ENCODE results near the gene PSTPIP2.

The PSTPIP2 gene

GRCh38 chr18:46071653-46072375 lies at the start of gene PSTPIP2:
Gene PSTPIP2, minus strand, starts transcription at chr18:46072260. Its CDS starts 72 bp downstream, at chr18:46072188.
- peak within 1 kb of the TSS; percentile 37 for H3K4me2 ChIP-seq (ENCODE audit: low read length)
- no peaks in the 10 kb centered on the region for H4K20me1 ChIP-seq (ENCODE audit: control insufficient read depth, insufficient read depth, low read depth, low read length)
- H3K36me3 ChIP-seq (ENCODE audit: control insufficient read depth, low read length) = peaks cover 2% of the 10 kb centered on the region; the same call in 1 of the 2 replicates
- H3K4me3 ChIP-seq (ENCODE audit: low read length) = peak within 1 kb of the TSS; percentile 45
- no peak within 1 kb of the TSS for H3K27ac ChIP-seq (ENCODE audit: low read depth, low read length)
- H3K9me3 ChIP-seq (ENCODE audit: control insufficient read depth, insufficient read depth, low read length) = no peaks in the 10 kb centered on the region
- no peaks in the 10 kb centered on the region for H3K79me2 ChIP-seq (ENCODE audit: control insufficient read depth, low read length)
- TF ChIP-seq CTCF (IDR thresholded peaks at IDR 0.05; ENCODE audit: low read depth, low read length, poor library complexity, severe bottlenecking) (no peak), EZH2phosphoT487 (IDR thresholded peaks at IDR 0.05; ENCODE audit: borderline replicate concordance, low read length) (no peak)
- peaks cover 23% of the 10 kb centered on the region for H3K4me1 ChIP-seq (ENCODE audit: control insufficient read depth, low read length)
- H3K9me2 ChIP-seq (replicated peaks; ENCODE audit: control insufficient read depth, low read length) = no peaks in the 10 kb centered on the region
- peaks cover 19% of the 10 kb centered on the region for H3K27me3 ChIP-seq (ENCODE audit: control insufficient read depth, low read length)
- peaks cover 11% of the 10 kb centered on the region for H3F3A ChIP-seq (ENCODE audit: control insufficient read depth, insufficient read depth)

- no peaks in the 10 kb centered on the region for H3K27me3 ChIP-seq (ENCODE audit: control insufficient read depth, low read length)
- no peaks in the 10 kb centered on the region for H3K9me2 ChIP-seq (replicated peaks; ENCODE audit: control insufficient read depth, low read length)
- no peaks in the 10 kb centered on the region for H3K4me1 ChIP-seq (ENCODE audit: control insufficient read depth, low read length)
- no peak for TF ChIP-seq EZH2phosphoT487 (IDR thresholded peaks at IDR 0.05; ENCODE audit: borderline replicate concordance, low read length)
- no peak for TF ChIP-seq CTCF (IDR thresholded peaks at IDR 0.05; ENCODE audit: low read depth, low read length, poor library complexity, severe bottlenecking)
- peaks cover 60% of the 10 kb centered on the region for H3K36me3 ChIP-seq (ENCODE audit: control insufficient read depth, low read length)
- no peaks in the 10 kb centered on the region for H4K20me1 ChIP-seq (ENCODE audit: control insufficient read depth, insufficient read depth, low read depth, low read length)
- no peaks in the 10 kb centered on the region for H3F3A ChIP-seq (ENCODE audit: control insufficient read depth, insufficient read depth)
- H3K4me3 ChIP-seq (ENCODE audit: low read length) = no peak overlapping the region
- no peak overlapping the region for H3K27ac ChIP-seq (ENCODE audit: low read depth, low read length)
- H3K4me2 ChIP-seq (ENCODE audit: low read length) = no peak overlapping the region
- peaks cover 18% of the 10 kb centered on the region for H3K79me2 ChIP-seq (ENCODE audit: control insufficient read depth, low read length)
- H3K9me3 ChIP-seq (ENCODE audit: control insufficient read depth, insufficient read depth, low read length) = no peaks in the 10 kb centered on the region
Measured at GRCh38 chr18:46113751-46114150, 41.7 kb upstream of the PSTPIP2 start.

- Histone ChIP-seq H3K4me1 (ENCODE audit: control insufficient read depth, low read length) (peaks cover 7% of the 10 kb centered on the region; the same call in 1 of the 2 replicates), H3K79me2 (ENCODE audit: control insufficient read depth, low read length) (peaks cover 45% of the 10 kb centered on the region), H3K9me2 (replicated peaks; ENCODE audit: control insufficient read depth, low read length) (no peaks in the 10 kb centered on the region), H3K4me3 (ENCODE audit: low read length) (no peak overlapping the region), H3K27ac (ENCODE audit: low read depth, low read length) (no peak overlapping the region), H3K36me3 (ENCODE audit: control insufficient read depth, low read length) (peaks cover 63% of the 10 kb centered on the region), H3K27me3 (ENCODE audit: control insufficient read depth, low read length) (no peaks in the 10 kb centered on the region), H3K4me2 (ENCODE audit: low read length) (no peak overlapping the region), H4K20me1 (ENCODE audit: control insufficient read depth, insufficient read depth, low read depth, low read length) (no peaks in the 10 kb centered on the region), H3K9me3 (ENCODE audit: control insufficient read depth, insufficient read depth, low read length) (no peaks in the 10 kb centered on the region), H3F3A (ENCODE audit: control insufficient read depth, insufficient read depth) (peaks cover 6% of the 10 kb centered on the region; the same call in 1 of the 2 replicates)
- TF ChIP-seq CTCF (IDR thresholded peaks at IDR 0.05; ENCODE audit: low read depth, low read length, poor library complexity, severe bottlenecking) = no peak
- TF ChIP-seq EZH2phosphoT487 (IDR thresholded peaks at IDR 0.05; ENCODE audit: borderline replicate concordance, low read length) = no peak
Measured at GRCh38 chr18:46110406-46110805, 38.3 kb upstream of the PSTPIP2 start.
